Activated naive CD4-positive, alpha-beta T cell treated with anti-CD3 and anti-CD28 coated beads for 36 hours (primary cell): ENCODE data around the gene RPS6KB2. TPM values are rescaled to one million over a fixed set of nuclear protein-coding genes. Genes with fewer than 3 reads are reported as not detected.
"Not testable (repeated sequence)": the region's sequence is repeated elsewhere in the genome, so short reads cannot be mapped to it uniquely, and the experiment has no call there.

Source experiments
- CTCF ChIA-PET: fragments of 350-600 bp; sonication (Branson Sonifier 250); formaldehyde crosslinking; loops from one replicate; lab custom pipeline; 2021; ENCODE audit warnings: antibody characterized with exemption; lab: Charles Lee
- DNase-seq: peaks from one replicate; pipeline ENCODE4 v3.0.0-alpha.2; 2020
- H3K27ac Mint-ChIP-seq: one replicate; pipeline ENCODE4 v1.8.0; 2021; ENCODE audit warnings: mild to moderate bottlenecking, mixed read lengths
- H3K27me3 Mint-ChIP-seq: one replicate; pipeline ENCODE4 v1.8.0; 2021; ENCODE audit warnings: low read depth, mixed read lengths
- H3K36me3 Mint-ChIP-seq: one replicate; pipeline ENCODE4 v1.8.0; 2021; ENCODE audit warnings: low read depth, mixed read lengths
- H3K4me1 Mint-ChIP-seq: one replicate; pipeline ENCODE4 v1.8.0; 2021; ENCODE audit warnings: low read depth, mixed read lengths
- H3K4me3 Mint-ChIP-seq: one replicate; pipeline ENCODE4 v1.8.0; 2021; ENCODE audit warnings: mild to moderate bottlenecking, moderate library complexity, mixed read lengths
- H3K9me3 Mint-ChIP-seq: one replicate; pipeline ENCODE4 v1.8.0; 2021; ENCODE audit warnings: mixed read lengths
- intact Hi-C: fragments of 100-400 bp; cut with micrococcal nuclease; formaldehyde crosslinking; loops from one replicate; pipeline ENCODE4 v1.15.1; 2023
- total RNA-seq, 2 experiments: library from RNA; stranded (reverse); gene quantifications; one replicate each; pipeline ENCODE4 v1.2.3, GENCODE V29; 2021

Gene RPS6KB2
- total RNA-seq, 2 experiments from 2014 or later = 50.7 to 51.2 TPM

GRCh38 chr11:67423466-67423865, 4.8 kb upstream of the RPS6KB2 start:
- H3K36me3 Mint-ChIP-seq = peaks cover 2% of the 10 kb centered on the region
- H3K4me3 Mint-ChIP-seq = no peak overlapping the region
- no peaks in the 10 kb centered on the region for H3K9me3 Mint-ChIP-seq
- intact Hi-C loops = no loop called here
- CTCF ChIA-PET = no interaction called here
- no peaks in the 10 kb centered on the region for H3K27me3 Mint-ChIP-seq
- H3K4me1 Mint-ChIP-seq = peaks cover 32% of the 10 kb centered on the region
- DNase-seq = no peak
- H3K27ac Mint-ChIP-seq = no peak overlapping the region

- H3K27me3 Mint-ChIP-seq = no peaks in the 10 kb centered on the region
- no peak overlapping the region for H3K27ac Mint-ChIP-seq
- DNase-seq = no peak
- H3K4me3 Mint-ChIP-seq = no peak overlapping the region
- H3K4me1 Mint-ChIP-seq = peaks cover 30% of the 10 kb centered on the region
- no peaks in the 10 kb centered on the region for H3K9me3 Mint-ChIP-seq
- CTCF ChIA-PET = interaction anchor here (0.6 kb wide), 1 partner anchor 129 kb away, joined by 6 read pairs; no protein-coding TSS in a partner anchor
- H3K36me3 Mint-ChIP-seq = peaks cover 3% of the 10 kb centered on the region
- intact Hi-C loops = no loop called here
Observed at GRCh38 chr11:67423891-67424613, 4.2 kb upstream of the RPS6KB2 start.

- intact Hi-C loops = not testable (repeated sequence)
Observed at GRCh38 chr11:67427364-67427859, 882 bp upstream of the RPS6KB2 start.

GRCh38 chr11:67429038-67429668, 859 bp downstream of the RPS6KB2 start:
- intact Hi-C loops = loop anchor here (2.0 kb wide), 1 partner anchor 40 kb away; the partner anchor contains the start of gene TMEM134
- DNase-seq = no peak
- peaks cover 42% of the 10 kb centered on the region for H3K4me1 Mint-ChIP-seq
- H3K27me3 Mint-ChIP-seq = no peaks in the 10 kb centered on the region
- H3K27ac Mint-ChIP-seq = peak overlapping the region; percentile 97
- CTCF ChIA-PET = interaction anchor here (0.6 to 2.7 kb wide), 4 partner anchors 10 to 27 kb away, joined by 3 to 7 read pairs (median 4); partner anchors contain the start of genes PPP1CA and TBC1D10C
- H3K4me3 Mint-ChIP-seq = peak overlapping the region; percentile 98
- no peaks in the 10 kb centered on the region for H3K9me3 Mint-ChIP-seq
- peaks cover 15% of the 10 kb centered on the region for H3K36me3 Mint-ChIP-seq

More at GRCh38 chr11:67427364-67427859, 882 bp upstream of the RPS6KB2 start:
- peaks cover 34% of the 10 kb centered on the region for H3K4me1 Mint-ChIP-seq
- H3K27ac Mint-ChIP-seq = peak overlapping the region; percentile 97
- H3K9me3 Mint-ChIP-seq, H3K27me3 Mint-ChIP-seq: not testable (repeated sequence)
- CTCF ChIA-PET = interaction anchor here (1.8 to 2.7 kb wide), 2 partner anchors 24 to 25 kb away, joined by 4 to 7 read pairs; partner anchors contain the start of genes PPP1CA and TBC1D10C
- peaks cover 12% of the 10 kb centered on the region for H3K36me3 Mint-ChIP-seq
- H3K4me3 Mint-ChIP-seq = peak overlapping the region; percentile 98
- DNase-seq = peak; percentile 28

GRCh38 chr11:67429722-67430121, 1.4 kb downstream of the RPS6KB2 start:
- Mint-ChIP-seq H3K4me1 (peaks cover 44% of the 10 kb centered on the region), H3K27ac (peak overlapping the region; percentile 97)
- CTCF ChIA-PET = interaction anchor here (0.7 to 2.7 kb wide), 2 partner anchors 26 to 28 kb away, joined by 5 to 7 read pairs; partner anchors contain the start of genes PPP1CA and TBC1D10C

GRCh38 chr11:67431346-67432249, 3.3 kb downstream of the RPS6KB2 start:
- CTCF ChIA-PET = no interaction called here
- H3K4me3 Mint-ChIP-seq = peak overlapping the region; percentile 2
- peak overlapping the region; percentile 9 for H3K27ac Mint-ChIP-seq
- intact Hi-C loops = no loop called here
- peaks cover 56% of the 10 kb centered on the region for H3K4me1 Mint-ChIP-seq
- no peaks in the 10 kb centered on the region for H3K27me3 Mint-ChIP-seq
- no peaks in the 10 kb centered on the region for H3K9me3 Mint-ChIP-seq
- DNase-seq = no peak
- peaks cover 27% of the 10 kb centered on the region for H3K36me3 Mint-ChIP-seq

More at GRCh38 chr11:67429722-67430121, 1.4 kb downstream of the RPS6KB2 start:
- intact Hi-C loops = loop anchor here (2.0 kb wide), 1 partner anchor 39 kb away; the partner anchor contains the start of gene TMEM134
- Mint-ChIP-seq H3K4me3 (peak overlapping the region; percentile 98), H3K27me3 (no peaks in the 10 kb centered on the region), H3K36me3 (peaks cover 18% of the 10 kb centered on the region), H3K9me3 (no peaks in the 10 kb centered on the region)
- no peak for DNase-seq

GRCh38 chr11:67432655-67433349, 4.5 kb downstream of the RPS6KB2 start:
- CTCF ChIA-PET = no interaction called here
- Mint-ChIP-seq H3K27ac (peak overlapping the region; percentile 93), H3K36me3 (peaks cover 35% of the 10 kb centered on the region)

GRCh38 chr11:67433536-67434394, 5.5 kb downstream of the RPS6KB2 start:
- no peak for DNase-seq
- Mint-ChIP-seq H3K4me1 (peaks cover 50% of the 10 kb centered on the region), H3K27ac (peak overlapping the region; percentile 93), H3K4me3 (no peak overlapping the region), H3K9me3 (no peaks in the 10 kb centered on the region), H3K27me3 (no peaks in the 10 kb centered on the region), H3K36me3 (peaks cover 40% of the 10 kb centered on the region)
- intact Hi-C loops = no loop called here
- CTCF ChIA-PET = no interaction called here

More at GRCh38 chr11:67432655-67433349, 4.5 kb downstream of the RPS6KB2 start:
- Mint-ChIP-seq H3K9me3 (no peaks in the 10 kb centered on the region), H3K4me3 (no peak overlapping the region), H3K27me3 (no peaks in the 10 kb centered on the region), H3K4me1 (peaks cover 49% of the 10 kb centered on the region)
- intact Hi-C loops = no loop called here
- DNase-seq = no peak

GRCh38 chr11:67434395-67434881, 6.1 kb downstream of the RPS6KB2 start:
- intact Hi-C loops = no loop called here
- CTCF ChIA-PET = no interaction called here
- Mint-ChIP-seq H3K4me1 (peaks cover 53% of the 10 kb centered on the region), H3K9me3 (no peaks in the 10 kb centered on the region), H3K36me3 (peaks cover 46% of the 10 kb centered on the region), H3K27me3 (no peaks in the 10 kb centered on the region), H3K27ac (peak overlapping the region; percentile 93), H3K4me3 (no peak overlapping the region)
- no peak for DNase-seq

GRCh38 chr11:67435031-67435726, 6.9 kb downstream of the RPS6KB2 start:
- peak overlapping the region; percentile 93 for H3K27ac Mint-ChIP-seq
- no peak for DNase-seq
- no peaks in the 10 kb centered on the region for H3K9me3 Mint-ChIP-seq
- H3K4me3 Mint-ChIP-seq = peak overlapping the region; percentile 90
- CTCF ChIA-PET = no interaction called here
- peaks cover 57% of the 10 kb centered on the region for H3K4me1 Mint-ChIP-seq
- intact Hi-C loops = no loop called here
- H3K27me3 Mint-ChIP-seq = no peaks in the 10 kb centered on the region
- peaks cover 50% of the 10 kb centered on the region for H3K36me3 Mint-ChIP-seq
